GM12878 (cell line): ENCODE data around the gene MPP2. TPM values are rescaled to one million over a fixed set of nuclear protein-coding genes. Genes with fewer than 3 reads are reported as not detected.

Experiments used
- ATAC-seq: fragments of 200-7000 bp; cut with Tn5 transposase; 3 replicates; pipeline ENCODE4 v1.9.1; 2020; ENCODE audit warnings: mild to moderate bottlenecking, moderate library complexity
- BruUV-seq: library from RNA; stranded (reverse); fragments of 400-500 nt; replicated peaks from 2 replicates; lab custom pipeline; 2021; lab: Mats Ljungman, UMichigan
- CTCF ChIA-PET: fragments of 300-600 bp; sonication (Branson Sonifier 250); formaldehyde crosslinking; extraction: SDS; loops from one replicate; lab custom pipeline; 2021; ENCODE audit warnings: inconsistent platforms; lab: Yijun Ruan, JAX
- POLR2A ChIA-PET: fragments of 350-600 bp; formaldehyde crosslinking; extraction: SDS; loops from one replicate; lab custom pipeline; 2021; ENCODE audit warnings: inconsistent platforms; lab: Charles Lee
- RAD21 ChIA-PET: fragments of 300-600 bp; sonication (Branson Sonifier 250); formaldehyde crosslinking; loops from one replicate; lab custom pipeline; 2023; ENCODE audit warnings: antibody characterized with exemption; ENCODE audit not compliant: unreplicated experiment; lab: Charles Lee
- SMC1A ChIA-PET: fragments of 300-600 bp; sonication (Branson Sonifier 250); formaldehyde crosslinking; loops from one replicate; lab custom pipeline; 2023; ENCODE audit not compliant: unreplicated experiment, uncharacterized antibody; lab: Charles Lee
- DNase-seq: peaks from one replicate; pipeline ENCODE4 v3.0.0-alpha.2; 2011; ENCODE audit warnings: low read depth, low spot score
- FAIRE-seq: peaks from 3 replicates; lab custom pipeline; 2011; peaks lifted over from hg19 to GRCh38; lab: Jason Lieb, UNC
- H2AFZ ChIP-seq: 2 replicates; pipeline ENCODE4 v1.6.0; 2011; ENCODE audit warnings: low read depth, low read length, control low read depth; ENCODE audit not compliant: control insufficient read depth
- H3K27ac ChIP-seq: 2 replicates; pipeline ENCODE4 v1.5.1; 2011; ENCODE audit warnings: control low read depth; ENCODE audit not compliant: control insufficient read depth, insufficient read depth
- H3K27me3 ChIP-seq, 2 experiments: replicated peaks in 1 of 2; 2 replicates each; pipeline versions ENCODE4 v1.6.0 to v1.6.1; 2011; ENCODE audit warnings: low read length in 1 of 2; ENCODE audit not compliant: control insufficient read depth in 2 of 2, insufficient read depth in 2 of 2
- H3K36me3 ChIP-seq, 2 experiments: 2 replicates each; pipeline ENCODE4 v1.5.1; 2011; ENCODE audit warnings: low read length in 1 of 2; ENCODE audit not compliant: control insufficient read depth in 2 of 2, insufficient read depth in 2 of 2
- H3K4me1 ChIP-seq: 2 replicates; pipeline ENCODE4 v1.6.1; 2011; ENCODE audit warnings: mild to moderate bottlenecking, low read length, moderate library complexity, mixed read lengths; ENCODE audit not compliant: control insufficient read depth, insufficient read depth
- H3K4me2 ChIP-seq: 2 replicates; pipeline ENCODE4 v1.6.0; 2011; ENCODE audit warnings: control low read depth; ENCODE audit not compliant: control insufficient read depth, insufficient read depth
- H3K4me3 ChIP-seq: fragments of 200-600 bp; sonication (generic); 2 replicates; pipeline ENCODE4 v1.5.1; 2016
- H3K79me2 ChIP-seq: 2 replicates; pipeline ENCODE4 v1.6.0; 2011; ENCODE audit warnings: low read length; ENCODE audit not compliant: control insufficient read depth, insufficient read depth
- H3K9ac ChIP-seq: 2 replicates; pipeline ENCODE4 v1.8.0; 2011; ENCODE audit warnings: low read length, control low read depth, mixed read lengths; ENCODE audit not compliant: control insufficient read depth, insufficient read depth
- H3K9me3 ChIP-seq: replicated peaks from 3 replicates; pipeline ENCODE4 v1.5.1; 2011; ENCODE audit warnings: mild to moderate bottlenecking, low read length; ENCODE audit not compliant: control insufficient read depth, insufficient read depth
- H4K20me1 ChIP-seq: 2 replicates; pipeline ENCODE4 v1.6.0; 2011; ENCODE audit not compliant: control insufficient read depth, insufficient read depth
- ASH2L ChIP-seq: fragments of 300-600, 200-600 bp; sonication (generic); IDR thresholded peaks from 2 replicates; pipeline ENCODE4 v1.6.1; 2017; ENCODE audit warnings: low read depth, mild to moderate bottlenecking, borderline replicate concordance
- CHD4 ChIP-seq: fragments of 200-600 bp; sonication (generic); IDR thresholded peaks from 2 replicates; pipeline ENCODE4 v1.6.1; 2016; ENCODE audit warnings: mild to moderate bottlenecking
- E2F4 ChIP-seq: IDR thresholded peaks from 2 replicates; pipeline ENCODE4 v1.6.1; 2012; ENCODE audit warnings: low read depth, low read length, improper control_type of control experiment
- EED ChIP-seq: sonication (generic); IDR thresholded peaks from 2 replicates; pipeline ENCODE4 v1.6.1; 2016; ENCODE audit warnings: antibody characterized with exemption, low read depth
- NBN ChIP-seq: fragments of 450-650 bp; IDR thresholded peaks from 2 replicates; pipeline ENCODE4 v1.6.1; 2016
- NR2C1 ChIP-seq: fragments of 450-650 bp; IDR thresholded peaks from 2 replicates; pipeline ENCODE4 v1.6.1; 2017; ENCODE audit warnings: antibody characterized with exemption, mild to moderate bottlenecking, moderate library complexity
- REST ChIP-seq: IDR thresholded peaks from 2 replicates; pipeline ENCODE4 v1.6.1; 2012; ENCODE audit warnings: mild to moderate bottlenecking, low read depth, low read length
- SMARCA5 ChIP-seq: fragments of 450-650 bp; IDR thresholded peaks from 2 replicates; pipeline ENCODE4 v1.6.1; 2017; ENCODE audit warnings: mild to moderate bottlenecking
- SREBF1 ChIP-seq: IDR thresholded peaks from 2 replicates; pipeline ENCODE4 v1.6.1; 2012; ENCODE audit warnings: mild to moderate bottlenecking, low read length
- YY1 ChIP-seq: IDR thresholded peaks from 2 replicates; pipeline ENCODE4 v1.6.1; 2011; ENCODE audit warnings: low read depth, mild to moderate bottlenecking, low read length
- ZBTB11 ChIP-seq: fragments of 450-650 bp; formaldehyde crosslinking; IDR thresholded peaks from 2 replicates; pipeline ENCODE4 v1.5.0; 2022; ENCODE audit warnings: mild to moderate bottlenecking, missing genetic modification characterization
- ZNF207 ChIP-seq: fragments of 450-650 bp; IDR thresholded peaks from 2 replicates; pipeline ENCODE4 v1.6.1; 2014; ENCODE audit warnings: antibody characterized with exemption, mild to moderate bottlenecking, borderline replicate concordance
- WGBS: methylation state at CpG from one replicate; pipeline ENCODE4 v1.1.6; 2016; ENCODE audit warnings: low lambda C conversion rate; ENCODE audit not compliant: insufficient replicate concordance, insufficient coverage; ENCODE audit errors: missing lambda C conversion rate; 5-methylcytosine and 5-hydroxymethylcytosine counted together
- in situ Hi-C: fragments of 300-500 bp; cut with MboI; formaldehyde crosslinking; loops from 9 replicates; pipeline ENCODE4 v1.14.3; 2018; ENCODE audit warnings: mixed read lengths
- intact Hi-C: fragments of 100-400 bp; cut with micrococcal nuclease; formaldehyde crosslinking; loops from one replicate; pipeline ENCODE4 v1.14.2; 2022; ENCODE audit not compliant: unreplicated experiment
- polyA plus RNA-seq, 11 experiments: library from polyadenylated mRNA; depleted of rRNA in 4 of 11; unstranded in 6 of 11; stranded (reverse) in 5 of 11; fragments of >200 nt; fragmentation: Nextera tagmentation in 4 of 11; fragmentation: Illumina TruSeq in 1 of 11; extraction: Ambion mirVana in 4 of 11; extraction: Trizol in 1 of 11; gene quantifications; 1 replicate in 1 of 11; 2 replicates in 10 of 11; pipeline versions ENCODE4 v1.2.1 to v1.2.3, GENCODE V29; 2011 to 2016; ENCODE audit warnings: inconsistent platforms in 2 of 11, missing spikeins in 2 of 11, low read depth in 1 of 11
- total RNA-seq, 4 experiments: library from RNA; depleted of rRNA in 3 of 4; stranded (reverse); fragments of >200 nt in 3 of 4; fragmentation: Illumina TruSeq in 1 of 4; extraction: Trizol in 1 of 4; gene quantifications; 2 replicates each; pipeline versions ENCODE4 v1.2.1 to v1.2.3, GENCODE V29; 2013 to 2021

The MPP2 gene
- total and polyA plus RNA-seq, 10 of the 15 experiments (the other 5 are each of a cell fraction or from before 2014, with no cell fraction given), result 0.02 to 0.23 (median 0.15) TPM; not detected in 2

GRCh38 chr17:43890240-43890639 is 17.1 kb downstream of the MPP2 start (continued):
- TF ChIP-seq SMARCA5 (no peak), CHD4 (no peak), ASH2L (no peak), NBN (no peak), REST (no peak), E2F4 (no peak), NR2C1 (no peak), SREBF1 (no peak)

- in situ Hi-C loops, result no loop called here
- DNase-seq (no peak), FAIRE-seq (no peak), ATAC-seq (no peak)
- no TSS peak for BruUV-seq
- WGBS, result 34% methylated on average over 4 of the region's 4 CpGs
- H3K4me3 ChIP-seq, result no peak overlapping the region
- ChIA-PET SMC1A (interaction anchor here (1.3 kb wide), 1 partner anchor 9 kb away, joined by 3 read pairs; no protein-coding TSS in a partner anchor), POLR2A (no interaction called here), RAD21 (interaction anchor here (0.6 kb wide), 2 partner anchors 138 to 228 kb away, joined by 3 read pairs; no protein-coding TSS in a partner anchor), CTCF (interaction anchor here (0.7 to 1.2 kb wide), 4 partner anchors 8 to 55 kb away, joined by 3 to 5 read pairs (median 4); no protein-coding TSS in a partner anchor)
- no peak overlapping the region for H3K27ac ChIP-seq
- H3K4me1 ChIP-seq, result no peaks in the 10 kb centered on the region
- no peak overlapping the region for H2AFZ ChIP-seq
- no peaks in the 10 kb centered on the region for H3K27me3 ChIP-seq
- H3K4me2 ChIP-seq, result no peak overlapping the region
- H4K20me1 ChIP-seq, result no peaks in the 10 kb centered on the region
- H3K9me3 ChIP-seq, result no peaks in the 10 kb centered on the region
- intact Hi-C loops, result no loop called here
- H3K9ac ChIP-seq, result no peak overlapping the region
- no peaks in the 10 kb centered on the region for H3K36me3 ChIP-seq
- no peaks in the 10 kb centered on the region for H3K79me2 ChIP-seq
- TF ChIP-seq YY1 (no peak), ZBTB11 (no peak), ZNF207 (no peak), EED (no peak)
Observed at GRCh38 chr17:43888548-43888947, 18.8 kb downstream of the MPP2 start.
